T-helper 1 cell treated with Interleukin-12 subunit alpha and Interleukin-12 subunit beta and Interleukin-4 antibody, amounts not matched to agents 30 ng/mL and 1 ng/mL, for 36 hours (primary cell): Measurements from ENCODE around the gene ARHGEF19. TPM values are rescaled to one million over a fixed set of nuclear protein-coding genes. Genes with fewer than 3 reads are reported as not detected.
"Not testable (repeated sequence)": the region's sequence is repeated elsewhere in the genome, so short reads cannot be mapped to it uniquely, and the experiment has no call there.

Experiments used
- intact Hi-C: fragments of 100-400 bp; cut with micrococcal nuclease; formaldehyde crosslinking; loops from one replicate; pipeline ENCODE4 v1.15.1; 2024
- total RNA-seq: library from RNA; stranded (reverse); gene quantifications from 2 replicates; pipeline ENCODE4 v1.2.3, GENCODE V29; 2022

ARHGEF19 gene
- total RNA-seq, result 8.2 and 10.7 TPM in 2 replicates

DNA sequence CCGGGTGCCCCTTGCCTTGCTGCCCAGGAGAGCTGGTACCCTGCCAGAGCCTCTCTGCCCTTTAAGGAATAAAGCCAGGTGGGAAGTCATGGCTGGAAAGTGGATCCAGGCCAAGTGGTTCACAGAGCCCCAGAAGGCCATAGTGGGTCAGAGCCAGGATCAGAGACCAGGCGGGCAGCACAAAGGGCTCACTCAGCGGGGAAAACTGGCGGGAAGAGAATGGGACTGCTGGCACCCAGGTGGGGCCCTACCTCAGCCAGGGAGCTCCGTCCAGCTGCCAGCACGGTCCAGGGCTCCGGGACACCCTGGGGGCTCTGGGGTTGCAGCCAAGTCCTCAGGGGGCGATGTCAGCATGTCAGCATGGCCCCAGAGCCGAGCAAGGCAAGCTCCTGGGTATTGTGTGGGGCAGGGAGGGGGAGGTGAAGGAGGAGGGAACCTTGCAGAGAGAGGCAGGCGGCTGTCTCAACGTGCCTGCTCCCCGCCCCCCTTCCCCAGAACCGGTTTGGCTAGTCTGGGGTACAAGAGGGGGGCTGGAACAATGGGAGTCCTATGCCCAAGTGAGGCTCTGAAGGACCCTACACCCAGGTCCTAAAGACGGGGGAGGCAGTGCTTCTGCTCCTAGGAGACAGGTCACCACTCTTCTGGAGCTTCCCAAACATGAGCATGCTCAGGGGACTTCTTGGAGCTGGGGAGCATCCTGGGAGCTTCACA, at the start of gene ARHGEF19:
TSS of gene ARHGEF19 (minus strand) at position 402 of the 711 bp plus-strand sequence. CDS start 3,598 bp downstream, outside the sequence.
- intact Hi-C loops, result no loop called here

- intact Hi-C loops, result no loop called here
These were observed 49.6 kb upstream of the ARHGEF19 start for GRCh38 chr1:16262067-16262466.

- intact Hi-C loops, result no loop called here
These were observed 48.4 kb upstream of the ARHGEF19 start for GRCh38 chr1:16260814-16261213.

DNA sequence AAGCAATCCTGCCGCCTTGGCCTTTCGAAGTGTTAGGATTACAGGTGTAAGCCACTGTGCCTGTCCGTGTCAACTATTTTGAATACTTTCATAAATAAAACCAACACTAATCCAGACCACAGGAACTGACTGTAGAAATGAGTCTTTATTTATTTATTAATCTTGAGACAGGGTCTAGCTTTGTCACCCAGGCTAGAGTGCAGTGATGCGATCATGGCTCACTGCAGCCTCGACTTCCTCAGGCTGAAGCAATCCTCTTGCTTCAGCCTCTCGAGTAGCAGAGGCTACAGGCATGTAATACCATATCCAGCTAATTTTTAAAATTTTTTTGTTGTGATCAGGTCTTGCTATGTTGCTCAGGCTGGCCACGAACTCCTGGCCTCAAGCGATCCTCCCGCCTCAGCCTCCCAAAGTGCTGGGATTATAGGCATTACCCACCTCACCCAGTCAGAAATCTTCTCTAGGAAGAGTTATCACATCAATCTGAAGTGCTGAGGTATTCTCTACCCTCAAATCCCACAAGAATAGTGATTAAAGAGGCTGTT, 46.2 kb upstream of the ARHGEF19 start:
- intact Hi-C loops, result no loop called here

DNA sequence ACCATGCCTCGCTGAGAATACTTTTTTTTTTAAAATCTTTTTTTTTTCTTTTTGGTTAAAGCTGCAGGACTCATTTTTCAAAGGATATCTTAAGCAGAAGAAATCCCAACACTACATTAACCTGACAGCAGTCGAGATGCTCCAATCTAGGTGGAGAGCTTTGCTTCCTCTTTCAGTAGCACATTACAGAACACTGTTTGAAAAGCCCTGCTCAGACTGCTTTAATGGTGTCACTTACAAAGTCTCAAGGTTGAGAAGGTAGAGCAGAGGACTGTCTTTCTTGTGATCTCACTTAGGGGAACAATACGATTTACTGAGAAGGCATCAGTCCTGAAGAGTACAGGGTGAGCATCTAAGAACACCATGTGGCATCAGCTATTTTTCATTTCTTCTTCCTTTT, 45.5 kb upstream of the ARHGEF19 start:
- intact Hi-C loops, result no loop called here

GRCh38 chr1:16257556-16257955, 45.1 kb upstream of the ARHGEF19 start:
- intact Hi-C loops, result not testable (repeated sequence)

GRCh38 chr1:16256478-16256877, 44.0 kb upstream of the ARHGEF19 start:
- intact Hi-C loops, result no loop called here

GRCh38 chr1:16254263-16254928, 41.9 kb upstream of the ARHGEF19 start:
- intact Hi-C loops, result no loop called here

GRCh38 chr1:16253332-16253922, 41.0 kb upstream of the ARHGEF19 start:
- intact Hi-C loops, result no loop called here

GRCh38 chr1:16252912-16253311, 40.5 kb upstream of the ARHGEF19 start:
- intact Hi-C loops, result no loop called here

GRCh38 chr1:16251381-16251780, 38.9 kb upstream of the ARHGEF19 start:
- intact Hi-C loops, result no loop called here

DNA sequence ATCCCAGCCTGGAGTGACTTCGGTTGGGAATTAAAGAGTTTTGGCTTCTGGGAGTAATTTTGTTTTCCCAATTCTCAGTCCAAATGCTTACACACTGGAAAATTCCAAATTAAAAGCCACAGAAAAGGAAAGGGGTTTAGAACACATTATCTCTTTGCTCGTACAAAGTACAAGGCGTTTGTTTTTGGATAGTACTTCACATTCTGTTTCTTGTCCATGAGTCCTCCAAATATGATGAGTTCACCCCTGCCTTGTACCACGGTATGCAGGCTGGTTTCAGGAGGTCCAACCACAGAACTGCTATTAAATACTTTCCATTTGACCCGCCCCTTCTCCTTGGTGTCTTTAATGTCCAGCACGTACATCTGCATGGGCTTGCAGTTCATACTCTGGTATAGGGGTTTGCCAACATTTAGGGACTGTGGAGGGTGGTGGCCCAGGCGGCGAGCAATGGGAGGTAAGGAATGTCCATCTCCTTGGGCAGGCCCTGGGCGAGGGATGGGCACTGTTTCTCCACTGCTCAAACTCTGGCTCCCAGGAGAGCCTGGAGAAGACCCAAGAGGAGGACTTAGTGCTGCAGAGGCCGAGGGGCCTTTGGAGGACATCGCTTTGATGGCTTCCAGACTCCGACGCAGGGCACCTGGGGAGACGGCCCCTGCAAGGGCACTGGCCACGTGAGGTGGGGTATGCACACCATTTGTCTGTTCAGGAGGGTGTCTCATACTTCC, 38.2 kb upstream of the ARHGEF19 start:
- intact Hi-C loops, result no loop called here

GRCh38 chr1:16249596-16250241, 37.3 kb upstream of the ARHGEF19 start:
- intact Hi-C loops, result no loop called here

DNA sequence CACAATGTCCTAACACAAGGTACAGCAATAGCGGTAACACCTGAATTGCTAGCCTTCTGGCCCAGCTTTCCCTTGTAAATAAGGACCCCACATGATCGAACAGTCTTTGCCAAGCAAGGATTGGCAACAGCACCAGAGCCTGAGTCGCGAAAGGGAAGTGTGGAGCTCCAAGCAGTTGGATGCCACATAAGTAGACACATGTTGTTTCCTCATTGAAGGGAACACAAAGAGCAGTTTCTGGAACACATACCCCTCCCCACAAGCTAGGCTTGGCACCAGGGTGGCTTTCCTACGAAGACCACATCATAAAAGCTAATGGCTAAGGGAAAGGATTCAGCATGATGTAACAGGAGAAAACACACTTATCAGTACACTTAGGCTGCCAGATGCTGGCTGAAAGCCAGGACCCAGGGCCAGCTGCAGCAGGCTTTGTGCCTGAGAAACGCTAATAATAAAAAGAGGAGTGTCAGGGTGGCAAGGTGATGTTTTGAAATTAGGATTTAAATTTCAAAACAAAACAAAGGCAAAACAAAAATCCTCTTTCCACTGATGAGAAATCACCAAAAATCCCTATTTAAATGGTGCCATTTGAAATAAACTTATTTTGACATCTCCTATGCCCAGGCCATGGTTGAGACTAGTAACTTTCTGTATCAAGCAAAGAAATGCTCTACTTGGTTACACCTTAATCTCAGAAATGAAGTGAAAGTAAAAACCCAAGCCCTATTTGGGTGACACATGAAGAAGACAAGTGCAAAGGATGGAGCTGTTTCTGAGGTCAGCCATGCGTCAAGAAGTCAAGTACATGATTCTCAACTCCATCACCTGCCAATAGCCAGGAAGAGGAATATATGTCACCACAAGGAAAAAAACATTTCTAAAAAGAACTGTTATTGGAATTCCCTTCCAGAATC, 36.4 kb upstream of the ARHGEF19 start:
- intact Hi-C loops, result no loop called here

DNA sequence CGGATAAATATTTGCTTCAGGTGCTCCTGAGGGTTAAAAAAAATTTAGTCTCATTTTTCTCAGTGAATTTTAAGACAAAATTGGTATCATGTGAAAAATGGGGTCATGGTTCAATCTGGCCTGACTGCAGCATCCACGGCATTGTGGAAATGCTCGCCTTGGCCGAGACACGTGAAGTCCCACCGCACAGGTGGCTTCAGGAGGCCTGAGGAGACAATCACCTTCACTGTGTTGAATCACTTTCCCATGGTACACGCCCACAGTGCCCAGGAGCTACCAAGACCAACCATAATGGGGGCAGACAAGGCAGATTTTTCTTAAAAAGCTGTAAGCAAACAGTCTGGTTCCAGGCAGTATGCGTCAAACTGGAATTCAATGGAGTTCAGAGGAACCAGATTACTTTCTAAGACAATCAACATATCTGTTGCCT, 35.6 kb upstream of the ARHGEF19 start:
- intact Hi-C loops, result no loop called here

GRCh38 chr1:16247441-16247840, 35.0 kb upstream of the ARHGEF19 start:
- intact Hi-C loops, result no loop called here

DNA sequence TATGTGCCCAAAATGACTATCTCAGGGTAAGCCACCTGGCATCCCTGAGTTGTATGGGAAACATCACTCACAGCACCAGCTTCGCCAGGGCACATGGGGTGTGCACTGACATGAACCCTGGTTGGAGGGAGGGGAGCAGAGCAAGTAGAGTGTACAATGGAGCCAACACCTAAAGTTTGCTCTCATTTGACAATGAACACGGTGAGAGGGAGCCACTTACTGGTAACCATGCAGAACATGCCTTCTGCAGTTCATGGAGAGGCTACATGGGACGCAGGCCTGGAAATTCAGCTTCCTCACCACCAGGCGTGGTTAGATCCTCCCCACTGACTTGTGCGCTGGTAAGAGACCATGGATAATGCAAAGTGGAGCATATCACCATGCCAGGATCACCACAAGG, 34.5 kb upstream of the ARHGEF19 start:
- intact Hi-C loops, result no loop called here

DNA sequence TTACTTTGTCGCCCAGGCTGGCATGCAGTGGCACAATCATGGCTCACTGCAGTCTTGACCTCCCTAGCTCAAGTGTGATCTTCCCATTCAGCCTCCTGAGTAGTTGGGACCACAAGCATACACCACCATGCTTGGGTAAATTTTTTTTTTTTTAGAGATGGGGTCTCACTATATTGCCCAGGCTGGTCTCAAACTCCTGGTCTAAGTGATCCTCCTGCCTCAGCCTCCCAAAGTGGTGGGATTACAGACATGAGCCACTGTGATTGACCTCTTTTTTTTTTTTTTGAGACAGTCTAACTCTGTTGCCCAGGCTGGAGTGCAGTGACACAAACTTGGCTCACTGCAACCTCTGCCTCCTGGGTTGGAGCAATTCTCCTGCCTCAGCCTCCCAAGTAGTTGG, 33.8 kb upstream of the ARHGEF19 start:
- intact Hi-C loops, result not testable (repeated sequence)

- intact Hi-C loops, result loop anchor here (2.0 kb wide), 1 partner anchor 121 kb away; the partner anchor contains the start of gene SZRD1
These were observed 33.2 kb upstream of the ARHGEF19 start for GRCh38 chr1:16245476-16246196.
